ENCODE results near the gene CUTA. TPM values are rescaled to one million over a fixed set of nuclear protein-coding genes. Genes with fewer than 3 reads are reported as not detected.
"Not testable (repeated sequence)": the region's sequence is repeated elsewhere in the genome, so short reads cannot be mapped to it uniquely, and the experiment has no call there.

Gene CUTA
- total RNA-seq, 1 donor from 2014 or later: 384 TPM

DNA sequence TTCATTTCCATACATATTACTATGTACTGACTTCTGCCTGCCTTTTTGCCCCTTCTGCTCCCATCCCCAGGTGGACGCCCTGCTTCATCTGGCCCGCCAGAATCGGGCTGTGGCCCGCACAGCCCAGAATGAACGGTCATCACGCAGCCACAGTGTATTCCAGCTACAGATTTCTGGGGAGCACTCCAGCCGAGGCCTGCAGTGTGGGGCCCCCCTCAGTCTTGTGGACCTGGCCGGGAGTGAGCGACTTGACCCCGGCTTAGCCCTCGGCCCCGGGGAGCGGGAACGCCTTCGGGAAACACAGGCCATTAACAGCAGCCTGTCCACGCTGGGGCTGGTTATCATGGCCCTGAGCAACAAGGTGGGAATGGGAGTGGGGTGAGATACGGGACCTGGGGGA, 11.8 kb downstream of the CUTA start:
- Mint-ChIP-seq H3K9me3 (ENCODE audit: unreplicated experiment) (peaks cover 2% of the 10 kb centered on the region), H3K4me1 (ENCODE audit: low read depth, unreplicated experiment) (peaks cover 4% of the 10 kb centered on the region), H3K4me3 (ENCODE audit: unreplicated experiment) (no peak overlapping the region), H3K27ac (ENCODE audit: unreplicated experiment) (no peak overlapping the region), H3K27me3 (ENCODE audit: unreplicated experiment) (peaks cover 7% of the 10 kb centered on the region), H3K36me3 (ENCODE audit: unreplicated experiment) (no peaks in the 10 kb centered on the region)
- TF ChIP-seq, protein P1, sequence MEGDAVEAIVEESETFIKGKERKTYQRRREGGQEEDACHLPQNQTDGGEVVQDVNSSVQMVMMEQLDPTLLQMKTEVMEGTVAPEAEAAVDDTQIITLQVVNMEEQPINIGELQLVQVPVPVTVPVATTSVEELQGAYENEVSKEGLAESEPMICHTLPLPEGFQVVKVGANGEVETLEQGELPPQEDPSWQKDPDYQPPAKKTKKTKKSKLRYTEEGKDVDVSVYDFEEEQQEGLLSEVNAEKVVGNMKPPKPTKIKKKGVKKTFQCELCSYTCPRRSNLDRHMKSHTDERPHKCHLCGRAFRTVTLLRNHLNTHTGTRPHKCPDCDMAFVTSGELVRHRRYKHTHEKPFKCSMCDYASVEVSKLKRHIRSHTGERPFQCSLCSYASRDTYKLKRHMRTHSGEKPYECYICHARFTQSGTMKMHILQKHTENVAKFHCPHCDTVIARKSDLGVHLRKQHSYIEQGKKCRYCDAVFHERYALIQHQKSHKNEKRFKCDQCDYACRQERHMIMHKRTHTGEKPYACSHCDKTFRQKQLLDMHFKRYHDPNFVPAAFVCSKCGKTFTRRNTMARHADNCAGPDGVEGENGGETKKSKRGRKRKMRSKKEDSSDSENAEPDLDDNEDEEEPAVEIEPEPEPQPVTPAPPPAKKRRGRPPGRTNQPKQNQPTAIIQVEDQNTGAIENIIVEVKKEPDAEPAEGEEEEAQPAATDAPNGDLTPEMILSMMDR (IDR thresholded peaks at IDR 0.05; ENCODE audit: partially characterized antibody, unreplicated experiment): no peak
- no peak for DNase-seq

DNA sequence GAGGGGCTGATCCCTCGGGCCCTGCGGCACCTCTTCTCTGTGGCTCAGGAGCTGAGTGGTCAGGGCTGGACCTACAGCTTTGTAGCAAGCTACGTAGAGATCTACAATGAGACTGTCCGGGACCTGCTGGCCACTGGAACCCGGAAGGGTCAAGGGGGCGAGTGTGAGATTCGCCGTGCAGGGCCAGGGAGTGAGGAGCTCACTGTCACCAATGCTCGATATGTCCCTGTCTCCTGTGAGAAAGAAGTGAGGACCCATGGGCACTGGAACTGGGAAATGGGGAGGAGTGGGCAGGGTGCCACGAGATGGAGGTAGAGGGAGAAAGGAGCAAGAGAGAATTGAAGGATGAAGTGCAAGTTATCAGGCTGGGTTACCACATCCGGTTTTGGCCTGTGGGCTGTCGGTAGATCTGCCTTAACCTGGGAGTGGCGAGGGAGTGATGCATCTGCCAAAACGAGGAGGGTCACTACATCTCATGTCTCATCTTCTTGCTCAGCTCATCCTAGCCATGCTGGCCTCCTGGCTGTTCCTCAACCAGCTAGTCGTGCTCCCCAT, 12.4 kb downstream of the CUTA start:
- no peak overlapping the region for H3K27ac Mint-ChIP-seq (ENCODE audit: unreplicated experiment)
- H3K4me1 Mint-ChIP-seq (ENCODE audit: low read depth, unreplicated experiment): peaks cover 4% of the 10 kb centered on the region
- no peak for DNase-seq
- no peak overlapping the region for H3K4me3 Mint-ChIP-seq (ENCODE audit: unreplicated experiment)
- peaks cover 7% of the 10 kb centered on the region for H3K27me3 Mint-ChIP-seq (ENCODE audit: unreplicated experiment)
- peaks cover 2% of the 10 kb centered on the region for H3K9me3 Mint-ChIP-seq (ENCODE audit: unreplicated experiment)
- TF ChIP-seq, protein P1 (IDR thresholded peaks at IDR 0.05; ENCODE audit: partially characterized antibody, unreplicated experiment): no peak
- no peaks in the 10 kb centered on the region for H3K36me3 Mint-ChIP-seq (ENCODE audit: unreplicated experiment)

DNA sequence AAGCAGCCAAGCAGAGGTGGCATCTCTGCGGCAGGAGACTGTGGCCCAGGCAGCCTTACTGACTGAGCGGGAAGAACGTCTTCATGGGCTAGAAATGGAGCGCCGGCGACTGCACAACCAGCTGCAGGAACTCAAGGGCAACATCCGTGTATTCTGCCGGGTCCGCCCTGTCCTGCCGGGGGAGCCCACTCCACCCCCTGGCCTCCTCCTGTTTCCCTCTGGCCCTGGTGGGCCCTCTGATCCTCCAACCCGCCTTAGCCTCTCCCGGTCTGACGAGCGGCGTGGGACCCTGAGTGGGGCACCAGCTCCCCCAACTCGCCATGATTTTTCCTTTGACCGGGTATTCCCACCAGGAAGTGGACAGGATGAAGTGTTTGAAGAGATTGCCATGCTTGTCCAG, 13.0 kb downstream of the CUTA start:
- TF ChIP-seq, protein P1 (IDR thresholded peaks at IDR 0.05; ENCODE audit: partially characterized antibody, unreplicated experiment): no peak
- H3K4me3 Mint-ChIP-seq (ENCODE audit: unreplicated experiment): no peak overlapping the region
- no peaks in the 10 kb centered on the region for H3K36me3 Mint-ChIP-seq (ENCODE audit: unreplicated experiment)
- no peak for DNase-seq
- peaks cover 2% of the 10 kb centered on the region for H3K9me3 Mint-ChIP-seq (ENCODE audit: unreplicated experiment)
- no peak overlapping the region for H3K27ac Mint-ChIP-seq (ENCODE audit: unreplicated experiment)
- peaks cover 6% of the 10 kb centered on the region for H3K27me3 Mint-ChIP-seq (ENCODE audit: unreplicated experiment)
- peaks cover 3% of the 10 kb centered on the region for H3K4me1 Mint-ChIP-seq (ENCODE audit: low read depth, unreplicated experiment)

DNA sequence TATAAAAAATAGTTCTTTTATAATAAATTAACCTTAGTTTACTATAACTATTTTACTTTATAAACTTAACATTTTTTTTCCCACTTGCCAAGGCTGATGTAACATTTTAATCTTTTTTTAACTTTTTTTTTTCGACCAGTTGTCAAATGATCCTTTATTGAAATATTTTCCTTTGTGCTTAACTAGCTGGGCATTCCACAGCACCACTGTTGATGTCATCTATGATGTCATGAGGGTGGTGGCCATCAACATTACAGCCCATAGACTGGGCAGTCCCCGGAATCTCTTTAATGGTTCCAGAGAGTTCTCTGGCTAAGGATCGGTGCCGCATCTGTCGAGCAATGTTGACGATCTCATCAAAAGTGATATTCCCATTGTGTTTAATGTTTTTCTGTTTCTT, 18.0 kb downstream of the CUTA start:
- not testable (repeated sequence) for H3K36me3 Mint-ChIP-seq (ENCODE audit: unreplicated experiment); H3K27ac Mint-ChIP-seq (ENCODE audit: unreplicated experiment); H3K4me3 Mint-ChIP-seq (ENCODE audit: unreplicated experiment); DNase-seq; H3K27me3 Mint-ChIP-seq (ENCODE audit: unreplicated experiment); H3K9me3 Mint-ChIP-seq (ENCODE audit: unreplicated experiment); H3K4me1 Mint-ChIP-seq (ENCODE audit: low read depth, unreplicated experiment)

DNA sequence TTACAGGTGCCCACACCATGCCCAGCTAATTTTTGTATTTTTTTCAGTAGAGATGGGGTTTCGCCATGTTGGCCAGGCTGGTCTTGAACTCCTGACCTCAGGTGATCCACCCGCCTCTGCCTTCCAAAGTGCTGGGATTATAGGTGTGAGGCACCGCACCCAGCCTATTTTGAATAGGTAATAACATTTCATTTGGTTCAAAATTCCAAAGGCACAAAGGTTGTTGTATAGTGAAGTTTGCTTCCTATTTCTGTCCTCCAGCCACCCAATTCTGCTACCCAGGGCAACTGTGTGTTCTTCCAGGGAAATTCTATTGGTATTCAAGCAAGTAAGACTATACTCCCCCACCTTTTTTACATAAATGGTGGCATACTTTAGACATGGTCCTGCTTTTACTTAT, 19.3 kb downstream of the CUTA start:
- not testable (repeated sequence) for DNase-seq; H3K36me3 Mint-ChIP-seq (ENCODE audit: unreplicated experiment); H3K4me3 Mint-ChIP-seq (ENCODE audit: unreplicated experiment); H3K9me3 Mint-ChIP-seq (ENCODE audit: unreplicated experiment); H3K4me1 Mint-ChIP-seq (ENCODE audit: low read depth, unreplicated experiment); H3K27ac Mint-ChIP-seq (ENCODE audit: unreplicated experiment); H3K27me3 Mint-ChIP-seq (ENCODE audit: unreplicated experiment)

DNA sequence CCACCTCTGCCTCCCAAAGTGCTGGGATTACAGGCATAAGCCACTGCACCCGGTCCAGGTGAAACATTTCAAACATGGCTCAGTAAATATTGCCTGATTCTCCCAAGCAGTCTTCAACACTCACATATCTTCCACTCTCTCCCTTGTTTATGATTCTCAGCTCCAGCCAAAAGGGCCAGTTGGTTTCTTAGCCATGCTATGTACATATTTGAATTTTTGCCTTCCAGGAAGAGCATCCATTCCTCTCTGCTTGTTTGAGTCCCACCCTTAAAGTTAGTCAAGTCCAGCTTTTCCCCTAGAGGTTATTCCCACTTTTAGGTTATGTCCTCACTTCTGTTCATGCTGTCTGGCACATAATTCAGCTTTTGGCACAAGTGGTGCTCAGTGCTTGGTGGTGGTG, 20.4 kb downstream of the CUTA start:
- Mint-ChIP-seq H3K4me1 (ENCODE audit: low read depth, unreplicated experiment) (peaks cover 10% of the 10 kb centered on the region), H3K9me3 (ENCODE audit: unreplicated experiment) (no peaks in the 10 kb centered on the region), H3K36me3 (ENCODE audit: unreplicated experiment) (no peaks in the 10 kb centered on the region), H3K27ac (ENCODE audit: unreplicated experiment) (no peak overlapping the region), H3K4me3 (ENCODE audit: unreplicated experiment) (no peak overlapping the region), H3K27me3 (ENCODE audit: unreplicated experiment) (no peaks in the 10 kb centered on the region)
- DNase-seq: no peak
- TF ChIP-seq, protein P1 (IDR thresholded peaks at IDR 0.05; ENCODE audit: partially characterized antibody, unreplicated experiment): no peak

Measured in glutamatergic neuron (in vitro differentiated cells).